A673 (cell line): ENCODE measurements around the gene GATAD2B.

ENCODE experiments used
- EZH2 ChIP-seq: fragments of 200-600 bp; sonication (generic); IDR thresholded peaks from 2 replicates; pipeline ENCODE4 v1.6.1; 2017; ENCODE audit warnings: borderline replicate concordance, low read depth, mild to moderate bottlenecking, mixed read lengths, antibody characterized with exemption, low read length; ENCODE audit not compliant: poor library complexity, severe bottlenecking
- TF ChIP-seq, protein P1 (sequence below): fragments of 300-800, 200-600 bp; sonication (generic); conservative IDR thresholded peaks from 2 replicates; pipeline ENCODE4 v1.5.1; 2017; ENCODE audit warnings: low read depth, mild to moderate bottlenecking, antibody characterized with exemption, low read length, moderate library complexity, mixed read lengths

DNA sequence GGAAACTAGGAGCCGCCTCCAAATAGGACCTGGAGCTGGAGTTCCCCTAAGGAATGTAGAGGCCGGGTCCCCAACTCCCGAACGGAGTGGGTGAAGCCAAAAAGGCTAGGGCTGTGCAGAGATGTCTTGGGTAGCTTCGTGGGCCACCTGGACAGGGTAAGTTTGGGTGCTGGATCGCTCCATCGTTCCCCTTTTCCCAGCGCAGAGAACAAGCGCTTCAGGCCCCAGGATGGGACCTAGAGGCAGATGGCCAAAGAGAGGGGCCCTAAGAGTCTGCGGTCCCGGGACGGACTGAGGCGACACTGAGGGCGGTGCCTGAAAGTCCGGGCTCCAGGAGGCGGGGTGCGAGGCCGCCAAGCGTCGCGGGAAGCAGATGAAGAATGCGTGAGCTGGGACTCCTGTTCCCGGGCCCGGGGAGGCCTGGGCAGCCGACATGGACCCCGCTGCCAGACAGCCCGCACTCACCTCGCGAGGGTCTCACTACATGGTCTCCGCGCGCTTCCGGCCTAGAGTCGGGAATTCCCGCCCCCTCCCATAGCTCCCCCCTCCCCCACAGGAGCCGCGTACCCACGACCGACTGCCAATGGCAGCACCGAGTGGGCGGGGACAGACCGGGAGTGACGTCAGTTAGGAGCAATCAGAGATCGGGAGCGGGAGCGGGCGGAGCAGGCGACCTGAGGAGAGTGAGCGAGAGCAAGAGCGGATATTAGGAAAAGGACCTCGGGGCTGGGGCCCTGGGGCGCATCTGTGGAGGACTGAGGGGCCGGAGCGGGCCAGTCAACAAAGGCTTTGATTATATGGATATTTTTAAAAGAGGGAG is 40.5 kb upstream of the GATAD2B start, which contains the start of gene SLC39A1:
- TF ChIP-seq, protein P1, sequence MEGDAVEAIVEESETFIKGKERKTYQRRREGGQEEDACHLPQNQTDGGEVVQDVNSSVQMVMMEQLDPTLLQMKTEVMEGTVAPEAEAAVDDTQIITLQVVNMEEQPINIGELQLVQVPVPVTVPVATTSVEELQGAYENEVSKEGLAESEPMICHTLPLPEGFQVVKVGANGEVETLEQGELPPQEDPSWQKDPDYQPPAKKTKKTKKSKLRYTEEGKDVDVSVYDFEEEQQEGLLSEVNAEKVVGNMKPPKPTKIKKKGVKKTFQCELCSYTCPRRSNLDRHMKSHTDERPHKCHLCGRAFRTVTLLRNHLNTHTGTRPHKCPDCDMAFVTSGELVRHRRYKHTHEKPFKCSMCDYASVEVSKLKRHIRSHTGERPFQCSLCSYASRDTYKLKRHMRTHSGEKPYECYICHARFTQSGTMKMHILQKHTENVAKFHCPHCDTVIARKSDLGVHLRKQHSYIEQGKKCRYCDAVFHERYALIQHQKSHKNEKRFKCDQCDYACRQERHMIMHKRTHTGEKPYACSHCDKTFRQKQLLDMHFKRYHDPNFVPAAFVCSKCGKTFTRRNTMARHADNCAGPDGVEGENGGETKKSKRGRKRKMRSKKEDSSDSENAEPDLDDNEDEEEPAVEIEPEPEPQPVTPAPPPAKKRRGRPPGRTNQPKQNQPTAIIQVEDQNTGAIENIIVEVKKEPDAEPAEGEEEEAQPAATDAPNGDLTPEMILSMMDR = no peak
- no peak for TF ChIP-seq EZH2
